ENCODE results near the gene CRB1.

Gene CRB1

GRCh38 chr1:197307551-197307950 lies 39.5 kb downstream of the CRB1 start:
- WGBS, 2 donors (ENCODE audit: extremely low coverage in 2 of 2, insufficient read length in 2 of 2, insufficient replicate concordance in 1 of 2) = no CpG with 5 or more reads among the region's 3 CpGs
- DNase-seq (ENCODE audit: low spot score) = no peak
- Histone ChIP-seq H3K79me1 (ENCODE audit: low read depth, low read length) (no peaks in the 10 kb centered on the region), H3K9ac (ENCODE audit: low read depth, low read length, poor library complexity) (no peak overlapping the region), H3K23ac (ENCODE audit: low read depth, low read length, poor library complexity) (no peak overlapping the region), H2AK5ac (ENCODE audit: low read depth, low read length) (no peak overlapping the region), H2BK12ac (ENCODE audit: low read length) (no peak overlapping the region), H3K4me3 (ENCODE audit: low read length in 2 of 2) (no peak overlapping the region), H2AFZ (ENCODE audit: low read length) (no peak overlapping the region), H2BK15ac (ENCODE audit: low read length) (no peak overlapping the region), H4K91ac (ENCODE audit: low read depth, low read length, poor library complexity) (no peak overlapping the region), H3K14ac (ENCODE audit: low read length) (no peak overlapping the region), H2BK120ac (ENCODE audit: low read depth, low read length) (no peak overlapping the region), H3K4me1 (ENCODE audit: control insufficient read depth in 2 of 2, insufficient read depth in 1 of 2, low read depth in 1 of 2, low read length in 2 of 2) (peaks cover 0 to 25% of the 10 kb centered on the region in 2 donors), H3K27ac (replicated peaks; ENCODE audit: low read length) (no peak overlapping the region), H3K36me3 (replicated peaks in 1 of 2; ENCODE audit: control insufficient read depth in 2 of 2, insufficient read depth in 2 of 2, low read length in 2 of 2) (no peaks in the 10 kb centered on the region), H3K18ac (ENCODE audit: low read length) (no peak overlapping the region), H3K4ac (ENCODE audit: low read length) (no peak overlapping the region), H3K27me3 (ENCODE audit: control insufficient read depth in 3 of 3, insufficient read depth in 3 of 3, low read depth in 1 of 3, low read length in 3 of 3) (no peaks in the 10 kb centered on the region), H2BK5ac (ENCODE audit: low read length) (no peak overlapping the region), H4K8ac (ENCODE audit: low read depth, low read length) (no peak overlapping the region), H3K4me2 (ENCODE audit: insufficient read depth, low read length, poor library complexity, severe bottlenecking) (no peak overlapping the region), H3K9me3 (replicated peaks in 1 of 2; ENCODE audit: control insufficient read depth in 2 of 2, insufficient read depth in 1 of 2, low read depth in 1 of 2, low read length in 2 of 2) (no peaks in the 10 kb centered on the region)

DNA sequence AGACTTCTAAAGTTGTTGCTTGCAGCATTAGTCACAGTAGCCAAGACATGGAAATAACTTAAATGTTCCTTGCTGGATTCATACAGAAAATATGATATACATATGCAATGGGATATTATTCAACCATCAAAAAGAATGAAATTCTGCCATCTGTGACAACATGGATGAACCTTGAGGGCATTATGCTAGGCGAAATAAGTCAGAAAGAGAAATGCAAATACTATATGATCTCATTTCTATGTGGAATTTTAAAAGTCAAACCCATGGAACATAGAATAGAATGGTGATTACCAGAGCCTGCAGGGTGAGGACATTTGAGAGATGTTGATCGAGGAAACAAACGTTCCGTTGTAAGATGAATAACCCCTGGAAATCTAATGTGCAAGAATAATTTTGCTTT lies 43.0 kb downstream of the CRB1 start:
- WGBS, 2 donors (ENCODE audit: extremely low coverage in 2 of 2, insufficient read length in 2 of 2, insufficient replicate concordance in 1 of 2) = no CpG with 5 or more reads among the region's 4 CpGs
- H3K4me2 ChIP-seq (ENCODE audit: insufficient read depth, low read length, poor library complexity, severe bottlenecking) = no peak overlapping the region
- no peak for DNase-seq (ENCODE audit: low spot score)
- H3K36me3 ChIP-seq (replicated peaks in 1 of 2; ENCODE audit: control insufficient read depth in 2 of 2, insufficient read depth in 2 of 2, low read length in 2 of 2) = no peaks in the 10 kb centered on the region
- no peak overlapping the region for H2BK15ac ChIP-seq (ENCODE audit: low read length)
- no peak overlapping the region for H2BK120ac ChIP-seq (ENCODE audit: low read depth, low read length)
- no peaks in the 10 kb centered on the region for H3K79me1 ChIP-seq (ENCODE audit: low read depth, low read length)
- H4K91ac ChIP-seq (ENCODE audit: low read depth, low read length, poor library complexity) = no peak overlapping the region
- peaks cover 3 to 12% of the 10 kb centered on the region in 2 donors for H3K4me1 ChIP-seq (ENCODE audit: control insufficient read depth in 2 of 2, insufficient read depth in 1 of 2, low read depth in 1 of 2, low read length in 2 of 2)
- no peak overlapping the region for H3K23ac ChIP-seq (ENCODE audit: low read depth, low read length, poor library complexity)
- H3K9me3 ChIP-seq (replicated peaks in 1 of 2; ENCODE audit: control insufficient read depth in 2 of 2, insufficient read depth in 1 of 2, low read depth in 1 of 2, low read length in 2 of 2) = no peaks in the 10 kb centered on the region
- no peak overlapping the region for H3K9ac ChIP-seq (ENCODE audit: low read depth, low read length, poor library complexity)
- H3K27ac ChIP-seq (replicated peaks; ENCODE audit: low read length) = no peak overlapping the region
- no peak overlapping the region for H3K14ac ChIP-seq (ENCODE audit: low read length)
- no peaks in the 10 kb centered on the region for H3K27me3 ChIP-seq (ENCODE audit: control insufficient read depth in 3 of 3, insufficient read depth in 3 of 3, low read depth in 1 of 3, low read length in 3 of 3)
- no peak overlapping the region for H3K4ac ChIP-seq (ENCODE audit: low read length)
- H2BK12ac ChIP-seq (ENCODE audit: low read length) = no peak overlapping the region
- H3K4me3 ChIP-seq (ENCODE audit: low read length in 2 of 2) = no peak overlapping the region
- H3K18ac ChIP-seq (ENCODE audit: low read length) = no peak overlapping the region
- H2AK5ac ChIP-seq (ENCODE audit: low read depth, low read length) = no peak overlapping the region
- H2AFZ ChIP-seq (ENCODE audit: low read length) = no peak overlapping the region
- no peak overlapping the region for H4K8ac ChIP-seq (ENCODE audit: low read depth, low read length)
- H2BK5ac ChIP-seq (ENCODE audit: low read length) = no peak overlapping the region

GRCh38 chr1:197312163-197312562 lies 44.1 kb downstream of the CRB1 start:
- H3K4me3 ChIP-seq (ENCODE audit: low read length in 2 of 2) = no peak overlapping the region
- H3K18ac ChIP-seq (ENCODE audit: low read length) = no peak overlapping the region
- H3K4me2 ChIP-seq (ENCODE audit: insufficient read depth, low read length, poor library complexity, severe bottlenecking) = no peak overlapping the region
- no peak overlapping the region for H3K4ac ChIP-seq (ENCODE audit: low read length)
- H3K27ac ChIP-seq (replicated peaks; ENCODE audit: low read length) = no peak overlapping the region
- H3K36me3 ChIP-seq (replicated peaks in 1 of 2; ENCODE audit: control insufficient read depth in 2 of 2, insufficient read depth in 2 of 2, low read length in 2 of 2) = no peaks in the 10 kb centered on the region
- H2BK5ac ChIP-seq (ENCODE audit: low read length) = no peak overlapping the region
- H3K9ac ChIP-seq (ENCODE audit: low read depth, low read length, poor library complexity) = no peak overlapping the region
- H4K8ac ChIP-seq (ENCODE audit: low read depth, low read length) = no peak overlapping the region
- H2AK5ac ChIP-seq (ENCODE audit: low read depth, low read length) = no peak overlapping the region
- no peak overlapping the region for H2AFZ ChIP-seq (ENCODE audit: low read length)
- no peak for DNase-seq (ENCODE audit: low spot score)
- H2BK15ac ChIP-seq (ENCODE audit: low read length) = no peak overlapping the region
- no peaks in the 10 kb centered on the region for H3K79me1 ChIP-seq (ENCODE audit: low read depth, low read length)
- no CpG with 5 or more reads among the region's 5 CpGs for WGBS, 2 donors (ENCODE audit: extremely low coverage in 2 of 2, insufficient read length in 2 of 2, insufficient replicate concordance in 1 of 2)
- no peak overlapping the region for H3K23ac ChIP-seq (ENCODE audit: low read depth, low read length, poor library complexity)
- H3K27me3 ChIP-seq (ENCODE audit: control insufficient read depth in 3 of 3, insufficient read depth in 3 of 3, low read depth in 1 of 3, low read length in 3 of 3) = no peaks in the 10 kb centered on the region
- no peak overlapping the region for H4K91ac ChIP-seq (ENCODE audit: low read depth, low read length, poor library complexity)
- H3K9me3 ChIP-seq (replicated peaks in 1 of 2; ENCODE audit: control insufficient read depth in 2 of 2, insufficient read depth in 1 of 2, low read depth in 1 of 2, low read length in 2 of 2) = no peaks in the 10 kb centered on the region
- no peak overlapping the region for H3K14ac ChIP-seq (ENCODE audit: low read length)
- H2BK120ac ChIP-seq (ENCODE audit: low read depth, low read length) = no peak overlapping the region
- peaks cover 2 to 3% of the 10 kb centered on the region in 2 donors for H3K4me1 ChIP-seq (ENCODE audit: control insufficient read depth in 2 of 2, insufficient read depth in 1 of 2, low read depth in 1 of 2, low read length in 2 of 2)
- H2BK12ac ChIP-seq (ENCODE audit: low read length) = no peak overlapping the region

DNA sequence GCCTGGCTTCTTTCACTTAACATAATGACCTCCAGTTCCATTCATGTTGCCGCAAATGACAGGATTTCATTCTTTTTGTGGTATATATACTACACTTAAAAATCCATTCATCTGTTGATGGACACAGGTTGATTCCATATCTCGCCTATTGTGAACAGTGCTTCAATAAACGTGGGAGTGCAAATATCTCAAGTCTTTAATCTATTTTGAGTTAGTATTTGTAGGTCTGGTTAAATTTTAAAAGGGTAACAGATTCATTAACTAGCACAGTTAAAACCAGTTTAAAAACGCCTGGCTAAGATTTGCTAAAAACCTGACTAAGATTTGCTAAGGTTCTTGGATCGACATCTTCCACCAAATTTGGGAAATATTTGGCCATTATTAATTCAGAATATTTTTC lies 45.7 kb downstream of the CRB1 start:
- Histone ChIP-seq H2BK15ac (ENCODE audit: low read length) (no peak overlapping the region), H4K91ac (ENCODE audit: low read depth, low read length, poor library complexity) (no peak overlapping the region), H3K27ac (replicated peaks; ENCODE audit: low read length) (no peak overlapping the region), H3K9ac (ENCODE audit: low read depth, low read length, poor library complexity) (no peak overlapping the region), H3K14ac (ENCODE audit: low read length) (no peak overlapping the region), H2AFZ (ENCODE audit: low read length) (no peak overlapping the region), H3K4me1 (ENCODE audit: control insufficient read depth in 2 of 2, insufficient read depth in 1 of 2, low read depth in 1 of 2, low read length in 2 of 2) (peaks cover 0 to 3% of the 10 kb centered on the region in 2 donors), H3K4me3 (ENCODE audit: low read length in 2 of 2) (no peak overlapping the region), H2BK12ac (ENCODE audit: low read length) (no peak overlapping the region), H3K9me3 (replicated peaks in 1 of 2; ENCODE audit: control insufficient read depth in 2 of 2, insufficient read depth in 1 of 2, low read depth in 1 of 2, low read length in 2 of 2) (no peaks in the 10 kb centered on the region), H3K18ac (ENCODE audit: low read length) (no peak overlapping the region), H3K36me3 (replicated peaks in 1 of 2; ENCODE audit: control insufficient read depth in 2 of 2, insufficient read depth in 2 of 2, low read length in 2 of 2) (no peaks in the 10 kb centered on the region), H2BK120ac (ENCODE audit: low read depth, low read length) (no peak overlapping the region), H2AK5ac (ENCODE audit: low read depth, low read length) (no peak overlapping the region), H3K23ac (ENCODE audit: low read depth, low read length, poor library complexity) (no peak overlapping the region), H3K4ac (ENCODE audit: low read length) (no peak overlapping the region), H4K8ac (ENCODE audit: low read depth, low read length) (no peak overlapping the region), H3K79me1 (ENCODE audit: low read depth, low read length) (no peaks in the 10 kb centered on the region), H3K4me2 (ENCODE audit: insufficient read depth, low read length, poor library complexity, severe bottlenecking) (no peak overlapping the region), H3K27me3 (ENCODE audit: control insufficient read depth in 3 of 3, insufficient read depth in 3 of 3, low read depth in 1 of 3, low read length in 3 of 3) (no peaks in the 10 kb centered on the region), H2BK5ac (ENCODE audit: low read length) (no peak overlapping the region)
- no peak for DNase-seq (ENCODE audit: low spot score)
- WGBS, 2 donors (ENCODE audit: extremely low coverage in 2 of 2, insufficient read length in 2 of 2, insufficient replicate concordance in 1 of 2) = no CpG with 5 or more reads among the region's 5 CpGs
